GM19438 (cell line): ENCODE results near the gene RHO.
A peak's percentile ranks its signal among the peaks of the same experiment; 100 is the strongest.
"Not testable (repeated sequence)": the region's sequence is repeated elsewhere in the genome, so short reads cannot be mapped to it uniquely, and the experiment has no call there.

Experiments used
- ATAC-seq: cut with Tn5 transposase; IDR thresholded peaks from one replicate; pipeline ENCODE4 v1.9.1; 2021; ENCODE audit warnings: low read depth; ENCODE audit not compliant: unreplicated experiment

The RHO gene

GRCh38 chr3:129528589-129529100 is at the start of gene RHO:
Gene RHO (plus strand): TSS chr3:129528639. CDS start chr3:129528734, 95 bp downstream.
- no peak for ATAC-seq

DNA sequence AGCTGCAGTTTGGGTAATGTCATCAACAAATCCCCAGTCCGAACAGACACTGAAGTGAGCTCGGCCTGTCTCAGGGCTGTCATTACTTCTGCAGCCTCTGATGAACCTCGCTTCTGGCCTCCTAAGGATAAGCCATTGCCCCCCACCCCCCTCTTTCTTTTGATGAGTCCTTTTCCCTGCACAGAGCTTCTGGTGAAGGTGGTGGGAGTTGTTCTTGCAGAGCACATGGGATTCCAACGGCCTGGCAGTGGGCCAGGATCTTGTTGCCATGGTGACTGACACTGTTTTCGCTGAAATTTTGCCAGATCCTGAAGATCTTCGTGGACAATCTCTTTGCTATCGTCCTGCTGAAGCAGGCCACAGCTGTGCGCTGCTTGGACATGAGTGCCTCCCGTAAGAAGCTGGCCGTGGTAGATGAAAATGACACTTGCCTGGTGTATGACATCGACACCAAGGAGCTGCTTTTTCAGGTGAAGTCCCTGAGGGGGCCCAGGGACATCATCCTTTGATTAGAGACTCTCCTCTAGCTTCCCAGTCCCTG is 47.1 kb upstream of the RHO start:
- not testable (repeated sequence) for ATAC-seq

- no peak for ATAC-seq
Observed at GRCh38 chr3:129481766-129482332, 46.6 kb upstream of the RHO start.

- ATAC-seq = no peak
Observed at GRCh38 chr3:129482721-129483120, 45.7 kb upstream of the RHO start.

DNA sequence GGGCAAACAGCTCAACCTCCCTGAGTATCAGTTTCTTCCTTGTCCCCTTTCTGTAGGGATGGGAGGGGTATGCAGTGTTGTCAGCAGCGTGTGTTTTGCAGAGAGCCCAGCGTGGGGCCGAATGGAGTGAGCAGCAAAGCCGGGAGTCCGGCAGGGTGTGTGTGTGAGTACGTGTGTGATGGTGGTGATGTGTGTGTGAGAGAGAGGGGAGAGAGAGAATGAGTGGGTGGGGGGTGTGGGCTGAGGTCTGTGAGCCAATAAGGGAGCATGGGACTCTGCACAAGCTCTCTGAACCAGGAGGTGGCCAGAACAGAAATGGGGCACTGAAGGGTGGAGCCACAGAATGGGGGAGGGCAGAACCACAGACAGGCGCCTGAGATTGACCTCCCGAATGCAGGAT is 44.6 kb upstream of the RHO start:
- ATAC-seq = no peak

- ATAC-seq = not testable (repeated sequence)
Observed at GRCh38 chr3:129485146-129485545, 43.3 kb upstream of the RHO start.

DNA sequence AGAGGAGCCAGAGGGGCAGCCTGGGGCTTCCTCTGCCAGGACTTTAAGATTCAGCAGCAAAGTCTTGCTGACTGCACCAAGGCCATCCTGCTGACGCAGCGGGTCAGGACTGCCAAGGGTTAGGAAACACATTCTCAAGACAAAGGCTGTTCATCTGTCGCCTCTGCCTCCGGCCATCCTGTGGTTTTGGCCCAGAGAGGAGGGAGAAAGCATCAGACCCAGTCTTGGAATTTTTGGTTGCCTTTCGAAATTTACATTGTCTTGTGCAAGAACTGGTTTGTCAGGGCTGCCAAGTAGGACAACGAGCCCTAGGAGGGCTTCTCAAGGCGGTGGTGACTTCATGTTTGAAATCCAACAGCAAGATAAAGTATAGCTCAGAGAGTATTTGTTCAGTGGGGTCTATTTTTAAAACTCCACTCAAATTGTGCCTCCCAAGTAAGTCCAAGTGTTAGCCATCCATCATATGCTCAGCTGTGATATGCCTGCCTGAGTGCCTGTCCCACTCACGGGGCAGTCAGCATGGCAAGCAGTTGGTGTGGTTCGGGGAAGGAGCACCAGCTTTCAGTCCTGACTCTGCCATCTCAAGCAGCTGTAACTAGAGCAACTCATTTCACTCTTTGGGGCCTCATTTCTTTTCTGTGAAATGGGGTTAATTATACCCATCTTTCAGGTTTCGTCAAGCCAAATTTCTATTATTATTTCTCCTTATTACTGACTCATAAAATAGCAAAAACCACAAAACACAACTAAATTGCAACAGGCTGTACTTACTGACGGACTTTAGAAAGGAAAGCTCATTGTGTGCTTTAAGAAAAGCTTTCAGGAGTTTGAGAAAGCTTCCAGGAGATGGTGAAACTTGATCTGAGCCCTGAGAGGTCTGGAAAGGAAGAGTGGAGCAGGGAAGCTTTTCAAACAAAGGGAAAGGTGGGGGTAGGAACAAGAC is 42.4 kb upstream of the RHO start:
- ATAC-seq = no peak

DNA sequence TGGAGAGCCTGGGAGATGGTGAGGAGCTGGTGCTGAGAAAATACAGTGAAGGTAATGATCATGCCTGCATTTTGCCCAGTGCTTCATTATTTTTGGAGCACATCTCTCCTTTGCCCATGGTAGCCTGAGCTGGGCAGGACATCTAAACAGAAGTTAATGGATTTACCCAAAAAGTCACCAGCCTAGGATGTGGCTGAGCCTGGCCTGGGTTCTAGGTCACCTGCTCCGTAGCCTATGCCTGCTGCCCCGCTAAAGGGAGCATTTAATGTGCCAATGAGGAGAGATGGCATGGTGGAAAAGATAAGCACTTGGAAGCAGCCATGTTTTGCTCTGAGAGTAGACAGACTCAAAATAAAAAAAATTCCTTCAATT is 41.8 kb upstream of the RHO start:
- ATAC-seq = no peak

- ATAC-seq = no peak
Observed at GRCh38 chr3:129487183-129487867, 41.1 kb upstream of the RHO start.

DNA sequence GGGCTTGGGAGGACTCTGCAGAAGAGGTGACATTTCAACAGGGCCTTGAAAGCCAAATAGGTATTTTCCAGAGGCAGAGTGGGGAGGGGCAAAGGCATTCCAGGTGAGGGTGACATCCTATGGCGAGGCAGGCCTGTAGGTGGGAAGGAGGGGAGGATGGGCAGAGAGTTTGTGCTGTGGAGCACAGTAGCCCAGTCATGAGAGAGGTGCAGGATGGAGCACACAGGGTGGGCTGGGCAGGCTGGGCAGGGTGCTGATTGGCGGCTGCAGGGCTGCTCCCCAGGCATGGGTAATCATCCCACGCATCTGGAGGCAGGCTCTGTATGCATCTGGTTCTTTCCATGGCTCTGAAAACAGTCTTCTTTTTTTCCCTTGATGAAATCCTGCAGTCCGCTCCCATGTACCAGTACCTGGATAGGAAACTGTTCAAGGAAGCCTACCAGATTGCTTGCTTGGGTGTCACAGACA is 40.5 kb upstream of the RHO start:
- not testable (repeated sequence) for ATAC-seq

- ATAC-seq = not testable (repeated sequence)
Observed at GRCh38 chr3:129489258-129489657, 39.2 kb upstream of the RHO start.

GRCh38 chr3:129490273-129490675 is 38.2 kb upstream of the RHO start:
- ATAC-seq = peak; percentile 70

DNA sequence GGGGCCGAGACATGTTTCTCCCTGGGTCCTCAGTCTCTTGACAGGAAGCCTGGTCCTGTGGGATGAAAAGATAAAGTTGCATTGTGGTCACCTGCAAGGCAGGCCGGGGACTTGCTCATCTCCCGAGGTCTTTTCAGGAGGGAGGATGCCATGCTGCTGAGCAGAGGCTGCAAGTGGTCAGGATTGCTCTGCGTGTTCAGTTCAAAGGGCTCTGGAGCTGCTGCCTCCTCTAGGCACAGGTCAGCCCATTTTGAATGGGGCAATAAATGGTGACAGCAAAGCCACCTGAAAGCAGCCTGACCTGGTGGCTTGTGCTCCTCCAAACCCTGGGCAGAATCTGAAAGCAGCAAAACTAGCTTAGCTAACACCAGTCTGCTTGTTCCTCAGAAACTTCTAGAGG is 37.4 kb upstream of the RHO start:
- ATAC-seq = not testable (repeated sequence)

- no peak for ATAC-seq
Observed at GRCh38 chr3:129491794-129492193, 36.6 kb upstream of the RHO start.

GRCh38 chr3:129492691-129493090 is 35.7 kb upstream of the RHO start:
- no peak for ATAC-seq

DNA sequence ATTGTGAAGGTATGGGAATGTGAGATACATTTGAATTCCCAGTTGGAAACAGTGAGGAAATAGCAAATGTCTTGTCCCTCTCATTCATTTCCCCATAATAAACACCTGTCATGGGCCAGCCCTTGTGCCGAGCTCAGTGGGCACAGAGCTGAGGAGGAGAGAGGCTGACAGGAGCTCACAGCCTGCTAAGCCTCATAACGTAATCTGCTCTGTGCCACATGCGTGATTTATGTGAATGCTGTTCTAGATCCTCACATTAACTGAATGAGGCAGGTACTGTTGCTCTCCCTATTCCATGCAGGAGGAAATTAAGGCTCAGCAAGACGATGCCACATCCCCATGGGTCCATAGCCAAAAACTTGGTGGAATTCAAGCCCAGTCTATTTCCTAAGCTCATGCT is 35.2 kb upstream of the RHO start:
- ATAC-seq = no peak

- ATAC-seq = not testable (repeated sequence)
Observed at GRCh38 chr3:129494499-129494898, 33.9 kb upstream of the RHO start.

DNA sequence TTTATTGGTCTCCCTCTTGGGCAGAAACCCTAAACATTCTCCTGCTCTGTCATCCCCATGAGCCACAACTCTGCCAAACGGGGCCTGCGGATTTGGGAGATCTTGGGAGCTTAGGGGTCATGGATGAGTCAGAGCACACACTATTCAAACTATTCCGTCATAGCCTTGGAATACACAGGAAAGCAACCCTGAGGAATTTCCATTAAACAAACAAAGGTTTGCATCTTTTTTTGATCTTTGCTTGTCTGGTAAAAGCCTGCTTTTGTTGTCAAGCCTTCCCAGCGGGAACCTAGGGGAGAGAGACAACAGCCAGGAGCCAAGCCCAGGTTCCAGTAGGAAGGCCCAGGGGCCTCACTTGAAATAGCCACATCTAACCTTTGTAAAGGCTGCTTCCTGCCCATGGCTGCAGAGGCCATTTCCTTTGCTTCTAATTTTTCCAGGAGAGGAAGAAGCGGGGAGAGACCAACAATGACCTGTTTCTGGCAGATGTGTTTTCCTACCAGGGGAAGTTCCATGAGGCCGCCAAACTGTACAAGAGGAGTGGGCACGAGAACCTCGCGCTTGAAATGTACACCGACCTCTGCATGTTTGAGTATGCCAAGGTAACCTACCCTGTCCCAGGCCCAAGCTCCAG is 33.3 kb upstream of the RHO start:
- not testable (repeated sequence) for ATAC-seq

DNA sequence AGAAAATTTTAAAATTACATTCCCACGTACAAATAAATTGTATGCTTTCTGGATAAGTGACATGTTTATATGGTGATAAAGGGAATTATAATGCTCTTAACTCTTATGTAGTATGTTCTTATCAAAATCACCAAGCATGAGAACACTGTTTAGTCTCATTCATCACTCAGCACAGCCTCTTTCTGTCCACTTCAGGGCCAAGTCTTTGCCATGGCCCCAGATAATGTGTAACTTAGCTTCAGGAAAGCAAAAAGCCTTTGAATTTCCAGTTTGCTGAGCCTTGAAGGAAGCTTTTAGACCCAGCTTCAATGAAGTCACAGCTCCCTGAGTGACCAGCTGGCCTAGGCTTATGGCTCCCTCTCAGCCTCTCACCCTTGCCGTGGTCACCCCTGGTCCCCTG is 30.6 kb upstream of the RHO start:
- not testable (repeated sequence) for ATAC-seq
